Stimulated activated CD4-positive, alpha-beta T cell treated with anti-CD3 and anti-CD28 coated beads, Interleukin-12 subunit alpha, Interleukin-12 subunit beta, amount 100 ng/mL, for 24 hours (primary cell): ENCODE results near the gene RND3.

Experiments used
- DNase-seq, 2 experiments: peaks; one replicate each; pipeline ENCODE4 v3.0.0-alpha.2; 2020; ENCODE audit warnings: low read depth in 2 of 2

Gene RND3

DNA sequence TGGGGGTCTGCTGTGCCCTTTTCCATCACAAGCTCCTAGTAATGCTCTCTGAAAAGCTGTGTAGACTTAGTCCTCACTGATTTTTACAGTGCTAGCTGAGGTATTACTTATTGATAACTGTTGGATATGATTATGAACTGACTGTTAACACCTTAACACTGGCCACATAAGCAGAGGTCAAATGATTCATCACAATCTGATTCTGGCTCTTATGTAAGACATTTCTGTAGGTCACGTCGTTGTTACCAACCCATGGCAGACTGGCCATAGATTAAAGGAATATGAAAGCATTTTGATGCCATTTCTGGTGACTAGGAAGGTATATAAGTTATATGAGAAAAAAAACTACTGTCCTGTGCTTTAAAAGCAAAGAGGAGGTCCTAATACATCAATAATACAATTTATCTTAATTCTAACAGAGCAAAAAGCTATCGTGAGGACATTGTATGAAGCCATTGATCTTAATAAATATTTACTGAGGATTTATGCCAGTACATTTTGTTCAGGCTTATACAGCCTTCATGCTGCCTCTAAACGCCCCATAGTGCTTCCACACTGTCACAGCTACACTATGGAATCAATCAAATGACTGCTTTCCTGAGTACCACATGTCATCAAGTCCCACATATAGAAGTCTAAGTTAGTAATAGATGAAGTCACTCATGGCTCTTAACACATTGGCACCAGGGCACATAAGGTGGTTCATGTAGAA, 6.9 kb upstream of the RND3 start:
- DNase-seq, result no peak

DNA sequence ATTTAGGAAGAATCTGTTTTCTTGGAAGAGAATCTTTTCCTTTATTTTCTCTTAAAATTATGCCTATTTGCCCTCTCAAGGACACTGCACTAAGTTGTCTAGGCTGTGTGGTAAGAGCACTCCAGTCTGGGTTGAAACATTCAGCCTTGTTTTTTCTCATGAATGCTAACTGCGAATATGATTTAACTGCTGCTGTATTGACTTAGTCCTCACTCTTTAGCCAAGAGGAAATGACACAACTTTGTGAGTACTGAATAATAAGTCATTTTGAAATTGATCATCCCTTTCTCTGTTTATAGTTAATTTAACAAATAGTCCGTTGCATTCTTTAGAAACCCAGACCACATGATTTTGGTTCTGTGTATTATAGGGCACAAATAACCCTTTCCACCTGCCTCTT, 4.5 kb upstream of the RND3 start:
- no peak for DNase-seq

GRCh38 chr2:150491430-150491829, 4.0 kb upstream of the RND3 start:
- DNase-seq, result no peak

DNA sequence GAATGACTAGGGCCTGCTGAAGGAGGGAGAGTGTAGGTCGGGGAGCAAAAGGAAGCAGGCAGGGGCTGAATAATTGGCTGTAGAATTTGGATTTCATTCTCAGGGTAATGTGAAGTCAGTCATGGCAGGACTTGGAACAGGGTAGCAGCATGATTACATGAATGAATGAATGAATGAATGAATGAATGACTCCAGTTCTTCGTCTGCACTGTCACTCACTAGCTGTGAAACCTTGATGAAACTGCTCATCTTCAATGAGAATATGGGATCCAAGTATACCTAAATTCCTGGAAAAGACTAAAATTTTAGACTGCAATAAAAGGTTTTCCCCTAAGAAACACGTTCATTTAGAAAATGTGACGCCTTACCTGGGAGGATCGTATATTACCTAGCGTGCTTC, 3.0 kb upstream of the RND3 start:
- no peak for DNase-seq

- no peak for DNase-seq
These were observed 655 bp downstream of the RND3 start for GRCh38 chr2:150486539-150487484.

DNA sequence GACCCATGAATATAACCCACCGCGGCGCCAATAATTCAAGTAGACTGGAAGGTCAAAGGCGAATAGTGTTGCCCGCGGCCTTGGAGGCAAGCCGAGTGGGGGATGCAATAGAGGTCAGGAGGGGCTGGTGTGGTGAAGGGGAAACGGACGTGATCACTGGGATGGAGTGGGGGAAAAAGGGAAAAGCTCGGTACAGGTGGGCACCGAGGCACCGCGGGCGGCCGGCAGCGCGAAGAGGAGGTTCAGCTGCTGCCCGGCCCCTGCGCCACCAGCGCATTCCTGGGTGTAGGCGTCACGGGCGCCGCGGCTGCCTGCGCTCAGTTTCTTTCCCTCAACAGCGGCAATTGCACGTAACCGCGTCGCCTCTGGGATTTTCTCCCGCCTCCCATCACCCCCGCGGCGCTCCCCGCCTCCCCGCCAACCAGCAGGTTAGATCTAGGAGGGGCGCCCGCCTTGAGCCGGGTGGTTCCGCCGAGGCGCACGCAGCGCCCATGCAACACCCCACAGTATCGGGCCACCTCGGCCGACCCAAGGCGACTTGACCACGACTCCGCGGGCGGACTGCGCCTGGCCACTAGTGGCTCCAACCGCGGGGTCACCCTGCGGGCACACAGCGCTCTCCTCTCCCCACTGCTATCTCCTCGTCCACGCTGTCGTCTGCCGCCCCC, 1.5 kb downstream of the RND3 start:
- no peak for DNase-seq

DNA sequence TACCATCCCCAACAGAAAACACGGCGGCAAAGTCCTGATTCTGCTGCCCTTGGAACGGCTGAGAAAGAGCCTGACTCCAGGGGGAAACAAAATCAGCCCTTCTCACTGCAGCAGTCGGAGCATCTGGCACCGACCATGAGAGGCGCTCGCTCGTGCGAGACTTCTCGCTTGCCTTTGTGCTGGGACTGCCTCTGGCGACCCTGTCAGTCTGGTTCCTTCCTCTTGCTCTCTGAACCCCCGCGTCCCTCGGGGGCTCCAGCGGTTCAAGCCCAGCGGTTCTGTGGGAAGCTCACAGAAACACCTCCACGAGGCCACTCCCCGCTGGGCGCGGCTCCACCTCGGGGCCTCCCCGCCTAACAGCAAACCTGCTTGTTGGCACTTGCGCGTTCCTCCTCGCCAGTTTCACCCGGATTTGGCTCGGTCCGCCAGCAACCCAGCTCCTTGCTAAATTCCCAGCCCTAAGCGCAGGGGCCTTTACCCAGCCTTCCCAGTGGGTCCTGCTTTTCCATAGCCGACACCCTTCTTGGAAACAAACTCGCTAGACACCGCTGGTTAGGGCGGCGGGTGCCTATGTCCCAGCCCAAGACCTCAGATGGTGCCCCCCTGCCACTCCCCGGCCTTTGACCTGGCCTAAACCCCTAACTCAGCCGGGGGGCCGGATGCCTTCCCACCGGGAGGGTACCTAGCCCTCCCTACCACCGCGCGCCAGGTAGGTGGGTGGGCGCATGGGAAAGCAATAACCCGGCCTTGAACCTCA, 2.2 kb downstream of the RND3 start:
- no peak for DNase-seq

DNA sequence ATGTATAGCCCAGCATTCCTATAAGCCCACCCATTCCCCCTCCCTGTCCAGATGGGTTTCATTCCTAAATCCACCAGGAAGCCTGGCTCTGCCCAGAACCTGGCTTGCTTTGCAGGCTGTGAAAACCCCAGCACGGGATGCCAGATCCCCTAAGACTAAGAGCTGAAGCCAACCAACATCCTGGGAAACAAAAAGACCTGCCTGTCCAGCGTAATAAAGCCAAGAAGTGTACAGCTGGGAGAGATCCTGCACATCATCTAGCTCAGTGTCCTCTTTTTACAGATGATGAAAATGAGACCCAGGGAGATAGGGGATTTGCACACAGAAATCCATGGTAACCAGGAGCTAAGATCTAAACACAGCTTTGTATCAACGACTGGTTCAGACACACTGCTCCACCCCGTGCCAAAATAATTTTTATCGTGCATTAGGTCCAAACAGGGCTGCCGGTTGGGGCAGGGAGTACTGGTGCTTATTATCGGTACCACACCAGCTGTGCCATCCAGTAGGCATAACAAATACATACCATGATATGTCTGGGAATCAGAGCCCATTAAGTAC, 2.9 kb downstream of the RND3 start:
- no peak for DNase-seq

DNA sequence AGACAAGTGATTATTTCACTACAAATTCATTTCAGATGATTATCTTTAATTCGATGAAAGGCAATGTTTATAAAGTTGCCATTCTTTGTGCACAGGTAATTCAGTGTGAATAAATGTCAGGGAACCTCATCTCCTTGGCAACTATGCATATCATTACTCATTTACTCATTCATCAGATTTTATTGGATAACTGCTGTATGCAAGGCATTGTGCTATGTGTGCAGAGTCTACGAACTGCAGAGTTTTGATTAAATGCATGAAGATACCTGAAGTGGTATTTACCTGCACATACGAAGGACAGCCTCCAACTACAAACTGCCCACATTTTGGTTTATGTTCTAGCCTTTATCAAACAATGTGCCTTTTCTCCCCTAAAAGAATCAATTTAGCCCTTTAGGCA, 3.5 kb downstream of the RND3 start:
- no peak for DNase-seq

- no peak for DNase-seq
These were observed 3.9 kb downstream of the RND3 start for GRCh38 chr2:150483532-150483931.

DNA sequence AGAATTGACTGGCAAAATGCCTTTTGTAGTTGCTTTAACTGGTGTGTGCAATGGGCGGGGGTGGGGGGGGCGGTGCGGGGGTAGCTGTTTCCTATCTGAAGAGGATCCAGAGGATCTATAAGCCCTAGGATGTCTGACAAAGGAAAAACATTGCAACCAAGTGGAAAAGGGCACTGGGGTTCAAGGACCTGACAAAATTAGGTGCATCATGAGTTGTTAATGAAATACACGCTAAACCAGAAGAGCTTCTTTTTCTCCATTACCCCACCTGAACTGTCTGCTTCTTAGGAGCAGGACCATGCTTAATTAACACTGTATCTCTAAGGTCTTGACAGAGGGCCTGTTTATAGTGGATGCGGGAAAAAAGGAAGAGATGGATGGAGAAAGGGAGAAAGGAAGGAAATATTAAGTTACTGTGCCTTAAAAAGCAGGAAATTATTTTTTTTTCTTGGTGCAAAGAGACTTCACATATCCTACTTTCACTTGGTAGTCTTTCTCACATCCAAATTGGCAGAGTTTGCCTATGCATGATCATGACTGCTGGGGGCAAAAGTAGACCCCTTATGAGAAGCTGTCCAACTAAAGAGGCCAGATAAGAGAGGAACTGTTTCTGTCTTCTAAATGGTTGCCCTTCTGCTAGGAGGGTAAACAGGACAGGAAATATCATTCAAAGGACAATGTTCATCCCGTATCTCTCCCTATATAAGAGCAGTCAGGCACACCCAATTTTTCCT, 4.6 kb downstream of the RND3 start:
- DNase-seq, result no peak

DNA sequence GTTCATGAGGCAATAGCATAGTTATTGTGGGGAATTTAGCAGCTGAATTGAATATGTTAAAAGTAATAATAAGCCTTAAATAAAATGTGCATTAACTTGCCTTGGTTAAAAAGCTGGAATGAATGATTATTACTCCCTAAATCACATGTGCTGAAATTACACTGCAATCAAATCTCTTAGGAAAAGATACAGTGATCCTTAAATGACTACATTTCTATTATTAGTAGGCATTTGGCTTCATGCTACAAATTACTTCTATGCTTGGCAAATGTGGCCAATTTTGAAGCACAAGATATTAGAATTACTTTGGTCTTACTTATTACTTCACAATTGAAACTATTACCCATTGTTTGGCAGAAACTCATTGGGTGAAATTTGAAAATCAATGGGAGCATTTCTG, 5.4 kb downstream of the RND3 start:
- no peak for DNase-seq

DNA sequence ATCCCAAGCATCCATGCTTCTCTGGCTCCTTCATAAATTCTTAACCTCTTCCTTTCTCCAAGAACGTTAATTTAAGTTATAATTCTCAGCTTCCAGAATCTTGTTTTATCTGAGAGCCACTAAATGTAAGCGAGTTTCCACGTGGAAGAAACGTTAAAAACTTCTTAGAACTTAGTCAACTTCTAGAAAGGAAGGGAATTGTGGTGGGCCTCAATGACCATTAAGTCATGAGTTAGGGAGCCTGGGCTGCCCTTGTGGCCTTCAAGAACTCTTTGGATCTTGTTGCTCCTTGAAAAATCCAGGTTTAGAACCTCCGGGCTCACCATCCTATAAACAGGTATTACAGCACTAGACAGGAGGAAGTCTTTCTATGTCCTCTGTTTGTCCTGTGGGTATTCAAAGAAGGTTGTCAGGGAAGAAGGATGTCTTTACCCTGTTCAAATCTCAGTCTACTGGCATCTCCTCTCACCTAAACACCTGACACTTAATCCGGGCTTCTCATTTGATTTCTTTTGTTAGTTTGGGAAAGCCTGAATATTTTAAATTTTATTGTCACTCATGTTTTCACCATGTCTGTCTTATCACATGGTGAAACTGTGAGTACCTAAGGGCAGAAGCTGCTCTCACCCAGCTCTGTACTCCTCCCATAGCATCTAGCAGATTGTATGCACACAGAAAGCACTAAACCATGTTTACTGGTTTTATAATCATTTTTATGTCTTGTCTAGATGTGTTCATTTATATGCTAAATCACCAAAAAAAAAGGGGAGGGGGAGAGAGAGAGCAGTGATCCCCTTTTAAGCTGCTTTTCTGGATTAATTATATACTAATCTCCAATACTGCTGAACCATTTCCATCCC, 6.3 kb downstream of the RND3 start:
- DNase-seq, result no peak

GRCh38 chr2:150480241-150480640, 7.2 kb downstream of the RND3 start:
- no peak for DNase-seq

DNA sequence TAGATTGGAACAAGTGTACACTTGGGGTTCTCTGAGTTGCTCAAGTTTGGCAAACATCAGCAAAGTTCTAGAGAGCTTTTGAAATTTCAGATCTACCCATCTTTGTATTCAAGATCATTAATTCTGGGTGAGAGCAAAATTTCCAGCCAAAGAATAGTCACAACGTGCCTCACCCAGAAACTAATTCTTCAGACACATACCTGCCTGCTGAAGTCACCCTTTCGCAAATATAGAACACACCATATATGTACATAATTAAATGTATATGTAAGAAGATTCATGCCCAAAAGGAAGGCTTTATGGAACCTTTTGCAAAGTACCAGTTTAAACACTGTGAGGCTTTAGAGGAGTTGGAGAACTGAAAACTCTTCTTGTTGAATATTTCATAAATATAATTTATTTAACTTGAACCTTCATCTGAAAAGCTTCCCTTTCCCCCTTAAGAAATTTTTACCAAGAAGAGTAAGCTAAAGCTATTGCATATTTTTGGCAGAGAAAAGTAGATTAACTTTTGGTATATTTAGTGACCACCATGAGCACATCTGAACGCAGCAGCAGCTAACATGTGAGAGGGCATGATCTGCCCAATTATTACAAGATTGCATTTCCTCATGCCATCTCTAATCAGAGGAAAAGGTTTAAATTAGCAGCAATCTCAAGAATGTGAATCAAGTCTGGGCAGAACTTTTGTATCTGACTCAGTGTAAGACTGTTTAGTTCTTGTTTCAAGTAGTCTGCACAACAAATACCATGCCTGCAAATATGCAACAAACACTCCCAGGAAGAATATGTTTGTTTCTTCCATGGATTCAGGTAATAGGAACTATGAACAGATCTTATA, 8.2 kb downstream of the RND3 start:
- no peak for DNase-seq

- no peak for DNase-seq
These were observed 9.1 kb downstream of the RND3 start for GRCh38 chr2:150478200-150478974.

GRCh38 chr2:150477347-150477746, 10.1 kb downstream of the RND3 start:
- DNase-seq, result no peak

- no peak for DNase-seq
These were observed 10.6 kb downstream of the RND3 start for GRCh38 chr2:150476809-150477302.
